Measurements from ENCODE around the gene SLC13A4. TPM values are rescaled to one million over a fixed set of nuclear protein-coding genes. Genes with fewer than 3 reads are reported as not detected.
A peak's percentile ranks its signal among the peaks of the same experiment; 100 is the strongest.
"Not testable (repeated sequence)": the region's sequence is repeated elsewhere in the genome, so short reads cannot be mapped to it uniquely, and the experiment has no call there.

The SLC13A4 gene
- total RNA-seq, 1 donor = not detected

DNA sequence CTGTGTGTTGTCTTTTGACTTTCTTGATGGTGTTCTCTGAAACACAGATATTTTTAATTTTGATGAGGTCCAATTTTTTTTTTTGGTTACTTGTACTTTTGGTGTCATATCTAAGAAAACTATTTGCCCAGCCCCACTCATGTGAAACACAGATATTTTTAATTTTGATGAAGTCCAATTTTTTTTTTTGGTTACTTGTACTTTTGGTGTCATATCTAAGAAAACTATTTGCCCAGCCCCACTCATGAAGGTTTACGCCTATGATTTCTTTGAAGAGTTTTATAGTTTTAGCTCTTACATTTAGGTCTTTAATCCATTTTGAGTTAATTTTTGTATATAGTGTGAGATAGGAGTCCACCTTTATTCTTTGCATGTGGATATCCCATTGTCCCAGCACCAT, 60.4 kb downstream of the SLC13A4 start:
- not testable (repeated sequence) for DNase-seq (ENCODE audit: low read depth in 2 of 3, low spot score in 2 of 3)

DNA sequence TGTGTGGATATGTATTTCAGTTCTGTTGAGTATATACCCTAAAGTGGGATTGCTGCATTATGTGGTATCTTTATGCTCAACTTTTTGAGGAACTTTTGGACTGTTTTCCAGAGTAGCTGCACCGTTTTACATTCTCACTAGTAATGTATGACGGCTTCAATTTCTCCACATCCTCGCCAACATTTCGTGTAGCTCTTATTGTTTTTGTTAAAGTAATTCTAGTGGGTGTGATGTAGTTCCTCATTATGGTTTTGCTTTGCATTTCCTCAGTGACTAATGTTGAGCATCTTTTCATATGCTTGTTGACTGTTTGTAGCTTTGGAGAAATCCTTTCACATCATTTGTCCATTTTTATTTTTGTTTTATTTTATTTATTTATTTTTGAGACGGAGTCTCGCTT, 61.1 kb downstream of the SLC13A4 start:
- peak in 1 of 3 donors; percentile 54 for DNase-seq (ENCODE audit: low read depth in 2 of 3, low spot score in 2 of 3)

DNA sequence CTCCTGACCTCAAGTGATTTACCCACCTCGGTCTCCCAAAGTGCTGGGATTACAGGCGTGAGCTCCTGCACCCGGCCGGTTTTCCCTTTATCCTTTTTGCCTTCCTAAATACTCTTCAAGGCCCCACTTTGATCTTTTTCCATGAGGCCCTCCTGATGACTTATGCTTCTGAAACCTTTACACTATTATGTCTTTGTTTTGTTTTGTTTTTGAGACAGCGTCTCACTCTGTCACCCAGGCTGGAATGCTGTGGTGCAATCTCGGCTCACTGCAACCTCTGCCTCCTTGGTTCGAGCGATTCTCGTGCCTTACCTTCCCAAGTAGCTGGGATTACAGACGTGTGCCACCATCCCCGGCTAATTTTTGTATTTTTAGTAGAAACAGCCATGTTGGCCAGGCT, 61.8 kb downstream of the SLC13A4 start:
- DNase-seq (ENCODE audit: low read depth in 2 of 3, low spot score in 2 of 3) = no peak

DNA sequence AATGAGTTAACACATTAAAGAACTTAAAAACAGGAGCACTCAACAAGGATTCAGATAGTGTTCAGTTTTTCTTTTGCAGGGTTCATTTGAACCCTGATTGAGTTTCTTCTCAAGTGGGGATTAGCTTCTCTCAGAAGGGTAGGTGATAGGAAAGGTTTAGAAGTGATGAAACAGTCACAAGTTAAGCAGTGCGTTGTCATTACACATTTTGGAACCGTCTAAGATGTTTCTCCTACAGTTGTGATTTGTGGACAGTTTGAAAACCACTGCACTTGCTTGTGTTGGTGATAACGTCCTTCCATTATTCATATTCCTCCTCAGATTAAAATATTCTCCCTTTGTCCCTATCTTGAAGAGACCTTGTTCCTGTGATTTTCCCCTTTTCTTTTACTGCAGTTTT, 62.9 kb downstream of the SLC13A4 start:
- DNase-seq (ENCODE audit: low read depth in 2 of 3, low spot score in 2 of 3) = no peak

DNA sequence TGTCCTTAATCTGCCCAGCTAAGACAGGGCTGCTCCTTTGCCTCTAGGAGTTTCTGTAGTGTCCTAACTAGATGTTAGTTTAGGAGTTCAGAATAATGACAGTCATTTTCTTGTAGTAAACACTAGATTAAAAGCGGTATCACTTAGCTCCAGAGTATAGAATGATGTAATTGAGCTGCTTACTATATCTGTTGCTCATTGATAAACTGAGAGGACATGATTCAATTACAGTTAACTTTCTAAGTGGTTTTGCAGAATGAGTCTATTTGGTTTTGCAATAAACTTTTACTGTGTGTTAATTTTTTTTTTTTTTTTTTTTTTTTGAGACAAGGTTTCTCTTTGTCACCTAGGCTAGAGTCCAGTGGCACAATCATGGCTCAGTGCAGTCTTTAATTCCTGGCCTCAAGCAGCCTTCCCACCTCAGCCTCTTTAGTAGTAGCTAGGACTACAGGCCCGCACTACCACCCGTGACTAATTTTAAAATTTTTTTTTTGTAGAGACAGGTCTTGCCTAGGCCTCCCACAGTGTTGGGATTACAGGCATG, 63.9 kb downstream of the SLC13A4 start:
- peak in 1 of 3 donors; percentile 47 for DNase-seq (ENCODE audit: low read depth in 2 of 3, low spot score in 2 of 3)

DNA sequence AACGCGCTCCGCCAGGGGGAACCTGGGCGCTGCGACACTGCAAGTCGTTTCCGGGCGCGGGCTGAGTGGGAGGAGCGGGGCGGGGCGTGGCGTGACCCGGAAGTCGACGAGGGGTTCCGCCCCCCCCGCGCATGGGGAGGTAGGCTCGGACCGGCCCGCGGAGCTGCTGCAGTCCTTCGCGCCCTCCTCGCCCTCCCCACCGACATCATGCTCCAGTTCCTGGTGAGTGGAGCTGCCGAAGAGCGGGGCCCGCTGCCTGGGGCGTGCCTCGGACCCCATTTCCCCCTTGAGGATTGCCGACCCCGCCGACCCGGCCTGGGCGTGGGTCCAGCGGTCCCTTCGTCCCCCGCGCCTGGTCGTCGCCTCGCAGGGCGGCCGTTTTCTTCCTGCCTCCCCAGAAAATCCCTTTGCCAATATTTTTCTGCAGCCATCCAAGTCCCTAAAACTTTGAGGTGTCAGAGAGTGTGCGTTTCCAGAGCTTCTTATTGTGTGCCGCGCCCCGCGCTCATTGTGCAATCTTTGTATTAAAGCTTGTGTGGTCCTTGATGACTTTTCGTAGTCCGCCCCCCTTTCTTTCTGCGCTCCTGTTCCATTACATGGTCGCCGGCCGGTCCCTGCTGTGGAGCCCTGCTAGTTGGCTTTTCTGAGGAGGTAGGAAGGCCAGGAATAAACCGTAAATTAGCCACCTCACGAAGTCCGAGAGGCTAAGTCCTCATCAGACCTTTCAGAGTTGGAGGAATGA, 65.4 kb downstream of the SLC13A4 start, which contains the start of gene STMP1:
Gene STMP1 (plus strand): TSS at position 142 of the 742 bp plus-strand sequence.
- DNase-seq (ENCODE audit: low read depth in 2 of 3, low spot score in 2 of 3) = peak; percentile 89 to 96 (median 94)

DNA sequence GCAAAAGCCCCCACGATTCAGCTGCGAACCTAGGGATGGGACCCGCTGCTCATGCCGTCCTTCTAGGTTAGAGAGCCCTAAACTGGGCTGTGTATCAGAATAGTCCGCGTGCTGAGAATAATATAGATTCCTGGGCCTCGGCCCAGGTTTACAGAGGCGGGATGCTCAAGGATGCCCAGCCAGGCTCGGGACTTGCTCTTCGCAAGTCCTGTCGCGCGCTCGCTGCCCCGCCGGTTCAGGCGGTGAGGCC, 65.9 kb downstream of the SLC13A4 start:
- DNase-seq (ENCODE audit: low read depth in 2 of 3, low spot score in 2 of 3) = no peak

DNA sequence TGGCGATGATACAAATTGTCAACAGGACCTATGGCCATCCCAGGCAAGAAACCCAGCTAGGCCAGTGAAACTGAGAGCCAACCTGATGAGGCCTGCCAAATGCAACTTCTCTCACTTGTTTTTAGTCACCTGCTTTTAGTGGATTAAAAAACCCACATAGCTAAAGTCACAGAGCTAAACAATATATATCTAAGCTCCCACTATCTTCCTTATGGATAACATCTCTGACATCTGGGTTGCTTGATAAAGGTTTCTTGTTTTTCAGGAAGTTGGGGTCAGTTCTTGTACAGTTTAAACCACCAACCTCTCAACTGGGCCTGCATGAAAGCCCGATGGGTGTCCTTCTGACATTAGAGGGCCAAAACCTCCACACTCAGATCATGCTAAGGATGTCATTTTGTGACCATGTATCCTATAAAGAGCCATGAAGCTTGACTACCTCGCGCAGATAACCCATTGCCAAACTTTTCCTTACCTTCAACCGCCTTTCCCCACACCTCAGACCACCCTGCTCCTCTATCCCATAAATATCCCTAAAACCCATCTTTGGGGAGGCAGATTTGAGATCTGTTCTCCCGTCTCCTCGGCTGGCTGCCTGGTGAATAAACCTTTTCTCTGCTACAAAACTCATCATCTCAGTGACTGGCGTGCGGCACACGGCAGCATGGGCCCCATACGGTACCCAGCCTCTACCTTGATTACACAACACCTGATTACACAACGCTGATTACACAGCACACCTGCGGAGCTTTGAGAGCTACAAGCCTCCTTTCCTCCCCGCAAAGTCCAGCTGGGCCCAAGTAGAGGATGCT, 66.5 kb downstream of the SLC13A4 start:
- DNase-seq (ENCODE audit: low read depth in 2 of 3, low spot score in 2 of 3) = peak in 2 of 3 donors; percentile 46 to 88

DNA sequence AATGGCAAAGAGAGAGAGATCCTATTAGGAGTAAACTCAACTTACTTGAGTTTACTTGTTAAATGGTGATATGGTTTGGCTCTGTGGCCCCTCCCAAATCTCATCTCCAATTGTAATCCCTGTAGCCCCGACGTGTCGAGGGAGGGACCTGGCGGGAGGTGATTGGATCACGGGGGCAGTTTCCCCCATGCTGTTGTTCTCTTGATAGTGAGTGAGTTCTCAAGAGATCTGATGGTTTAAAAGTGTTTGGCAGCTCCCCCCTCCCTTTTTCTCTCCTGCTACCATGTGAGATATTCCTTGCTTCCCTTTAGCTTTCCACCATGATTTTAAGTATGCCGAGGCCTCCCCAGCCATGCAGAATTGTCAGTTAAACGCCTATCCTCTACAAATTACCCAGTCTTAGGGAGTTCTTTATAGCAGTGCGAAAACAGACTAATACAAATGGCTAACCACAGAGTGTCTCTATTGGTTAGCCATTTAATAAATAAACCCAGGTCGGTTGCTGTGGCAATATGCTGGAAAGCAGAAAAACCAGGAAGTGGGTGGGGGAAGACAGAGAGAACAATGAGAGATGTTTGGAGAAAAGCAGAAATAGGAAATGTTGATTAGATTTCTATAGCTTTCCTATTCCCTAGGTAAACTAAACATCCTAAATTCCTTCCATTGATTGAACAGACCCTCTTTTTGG, 68.7 kb downstream of the SLC13A4 start:
- peak in 2 of 3 donors; percentile 44 to 76 for DNase-seq (ENCODE audit: low read depth in 2 of 3, low spot score in 2 of 3)

DNA sequence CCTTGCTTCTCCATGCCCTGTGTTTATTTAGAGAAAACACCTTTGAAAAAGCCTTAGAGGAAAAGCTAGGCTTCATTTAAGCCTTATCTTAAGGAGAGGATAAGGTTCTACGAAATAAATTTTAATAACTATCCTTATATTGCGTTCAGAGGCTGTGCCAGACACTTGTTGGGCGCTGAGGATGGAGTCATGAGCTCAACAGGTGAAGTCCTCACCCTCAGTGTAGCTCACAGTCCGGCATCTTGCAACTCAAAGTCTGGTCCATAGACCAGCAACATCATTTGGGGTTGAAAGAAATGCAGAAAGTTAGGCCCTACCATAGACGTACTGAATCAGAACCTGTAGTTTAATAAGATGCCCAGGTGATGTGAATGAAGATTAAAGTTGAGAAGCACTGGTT, 69.4 kb downstream of the SLC13A4 start:
- DNase-seq (ENCODE audit: low read depth in 2 of 3, low spot score in 2 of 3) = no peak

DNA sequence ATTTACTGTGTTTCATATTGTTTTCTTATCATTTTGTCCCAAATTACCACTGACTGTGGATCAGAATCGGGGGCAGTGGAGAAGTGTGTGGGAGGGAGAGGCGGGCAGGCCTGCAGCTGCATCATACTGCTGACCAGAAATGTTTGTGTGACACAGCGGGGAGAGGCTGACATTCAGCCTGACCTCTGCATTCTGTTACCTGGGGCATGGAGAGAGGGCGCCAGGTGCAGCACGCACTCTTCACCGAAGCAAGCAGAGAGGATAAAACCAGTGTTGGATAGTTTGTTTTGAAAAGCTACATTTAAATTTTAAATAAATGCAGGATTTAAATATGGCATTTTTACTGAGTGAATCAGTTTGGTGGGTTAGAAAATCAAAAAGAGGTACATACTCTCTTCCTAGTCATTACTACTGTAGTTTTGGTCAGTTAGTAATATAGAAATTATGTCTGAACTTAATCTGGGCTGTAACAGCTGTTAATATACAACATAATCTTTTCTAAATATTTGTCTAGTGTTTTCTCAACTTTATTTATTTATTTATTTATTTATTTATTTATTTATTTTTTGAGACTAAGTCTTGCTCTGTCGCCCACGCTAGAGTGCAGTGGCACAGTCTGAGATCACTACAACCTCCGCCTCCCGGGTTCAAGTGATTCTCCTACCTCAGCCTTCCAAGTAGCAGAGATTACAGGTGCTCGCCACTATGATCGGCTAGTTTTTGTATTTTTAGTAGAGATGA, 74.5 kb downstream of the SLC13A4 start:
- no peak for DNase-seq (ENCODE audit: low read depth in 2 of 3, low spot score in 2 of 3)

DNA sequence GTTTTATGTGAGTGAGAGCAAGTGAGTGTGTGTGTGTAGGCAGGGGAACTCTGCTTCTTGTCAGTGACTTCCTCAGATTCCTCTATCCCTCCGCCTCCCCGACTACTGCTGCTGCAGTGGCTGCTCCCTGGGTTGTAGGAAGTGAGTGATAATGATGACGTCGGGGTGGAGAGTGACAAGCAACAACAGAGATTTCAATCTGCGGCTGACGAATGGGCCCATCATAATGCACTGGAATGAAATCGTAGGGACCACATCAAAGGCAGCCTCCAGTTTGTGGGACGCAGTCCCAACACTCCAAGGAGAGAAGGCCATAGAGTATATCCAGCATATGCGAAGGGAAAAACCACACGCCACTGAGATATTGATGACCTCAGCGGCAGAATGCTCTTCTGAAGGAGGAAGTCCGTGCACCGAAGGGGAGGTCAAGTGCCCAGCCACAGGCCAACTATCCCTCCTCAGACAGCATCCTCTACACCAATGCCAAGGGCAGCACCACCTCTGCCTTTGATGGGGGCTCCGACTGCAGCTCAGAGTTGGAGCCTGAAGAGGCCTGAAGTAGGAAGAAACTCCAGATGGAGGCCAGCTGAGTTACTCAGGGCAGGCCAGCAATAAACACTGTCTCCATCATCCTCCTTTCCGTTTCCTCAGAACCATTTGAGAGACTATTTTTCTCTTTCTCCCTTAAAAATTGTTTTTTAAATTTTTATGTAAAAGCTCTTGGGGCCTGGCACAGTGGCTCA, 77.0 kb downstream of the SLC13A4 start:
- peak in 1 of 3 donors; percentile 19 for DNase-seq (ENCODE audit: low read depth in 2 of 3, low spot score in 2 of 3)

DNA sequence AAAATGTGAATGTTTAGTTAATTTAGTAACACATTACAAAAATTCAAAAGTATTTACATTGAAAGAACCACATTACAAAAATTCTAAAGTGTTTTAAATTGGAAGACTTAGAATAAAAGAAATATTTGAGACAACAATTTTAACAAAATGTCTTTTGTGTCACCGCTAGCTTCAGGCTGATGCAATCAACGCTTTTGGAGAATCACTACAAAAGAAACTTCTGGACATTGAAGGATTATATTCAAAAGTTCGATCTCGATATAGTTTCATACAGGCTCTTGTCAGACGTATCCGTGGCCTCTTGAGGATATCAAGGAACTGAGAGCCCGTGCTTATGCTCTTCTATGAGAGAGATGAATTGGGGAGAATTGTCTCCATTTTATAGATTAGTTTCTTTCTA, 79.8 kb downstream of the SLC13A4 start:
- DNase-seq (ENCODE audit: low read depth in 2 of 3, low spot score in 2 of 3) = no peak

DNA sequence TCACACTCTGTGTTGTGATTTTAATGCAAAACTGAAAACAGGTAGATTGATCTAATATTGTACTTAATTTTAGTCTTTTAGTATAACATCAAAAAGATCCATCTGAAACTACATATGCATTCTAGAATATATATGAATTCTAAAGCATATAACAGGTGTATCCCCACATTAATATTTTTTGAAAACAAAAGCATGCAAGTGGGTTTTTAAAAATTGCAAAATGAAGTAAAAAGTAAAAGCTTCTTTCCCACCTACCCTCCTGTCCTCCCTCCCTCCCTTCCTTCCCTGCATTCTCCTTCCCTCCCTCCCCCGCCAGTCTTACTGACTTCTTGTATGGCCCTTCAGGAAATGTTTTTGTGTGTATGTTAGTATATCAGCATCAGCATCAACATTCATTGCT, 80.2 kb downstream of the SLC13A4 start:
- no peak for DNase-seq (ENCODE audit: low read depth in 2 of 3, low spot score in 2 of 3)

DNA sequence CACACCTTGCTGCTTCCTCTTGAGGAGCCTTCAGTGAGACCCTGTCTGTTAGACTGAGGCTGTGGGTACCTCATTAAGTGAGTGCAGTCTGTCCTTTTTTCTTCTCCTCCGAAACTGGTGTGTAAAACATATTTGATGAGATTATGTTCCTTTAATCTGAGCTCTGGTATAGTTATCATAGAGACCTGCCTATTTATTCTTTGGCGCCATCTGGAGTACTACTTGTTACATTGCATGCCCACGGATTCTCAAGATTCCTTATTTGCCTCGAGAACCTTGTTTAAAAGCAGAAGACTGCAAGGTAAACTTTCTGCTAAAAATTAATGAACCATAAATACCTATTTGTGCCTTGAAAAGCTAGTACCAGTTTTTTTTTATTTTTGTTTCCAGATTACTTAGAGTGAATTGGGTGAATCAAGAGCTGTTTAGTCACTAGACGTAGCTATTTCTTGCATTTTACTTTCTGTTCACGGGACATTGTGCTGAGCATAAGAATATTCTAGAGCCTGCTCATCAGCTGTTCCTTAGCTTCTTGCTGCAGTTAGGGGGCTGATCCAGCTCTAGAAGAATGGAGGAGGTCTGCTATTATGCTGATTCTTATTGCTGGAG, 82.6 kb downstream of the SLC13A4 start:
- peak in 1 of 3 donors; percentile 74 for DNase-seq (ENCODE audit: low read depth in 2 of 3, low spot score in 2 of 3)

DNA sequence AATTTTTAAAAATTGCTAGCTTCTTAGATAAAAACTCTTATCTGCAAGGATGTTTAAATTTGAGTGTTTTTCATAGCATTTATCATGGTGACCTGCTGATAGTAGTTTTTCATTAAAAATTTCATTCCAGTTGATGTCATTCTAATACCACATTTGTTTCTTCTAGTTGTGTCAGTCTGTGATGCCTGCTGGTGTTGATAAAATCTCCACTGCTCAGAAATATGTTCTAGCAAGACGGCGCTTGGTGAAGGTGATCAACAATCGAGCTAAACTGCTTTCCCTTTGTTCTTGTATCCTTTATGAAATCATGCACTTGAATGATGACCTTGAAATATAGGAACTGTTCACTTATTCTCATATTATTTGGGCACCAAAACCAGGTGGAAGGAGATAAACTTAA, 83.3 kb downstream of the SLC13A4 start:
- no peak for DNase-seq (ENCODE audit: low read depth in 2 of 3, low spot score in 2 of 3)

DNA sequence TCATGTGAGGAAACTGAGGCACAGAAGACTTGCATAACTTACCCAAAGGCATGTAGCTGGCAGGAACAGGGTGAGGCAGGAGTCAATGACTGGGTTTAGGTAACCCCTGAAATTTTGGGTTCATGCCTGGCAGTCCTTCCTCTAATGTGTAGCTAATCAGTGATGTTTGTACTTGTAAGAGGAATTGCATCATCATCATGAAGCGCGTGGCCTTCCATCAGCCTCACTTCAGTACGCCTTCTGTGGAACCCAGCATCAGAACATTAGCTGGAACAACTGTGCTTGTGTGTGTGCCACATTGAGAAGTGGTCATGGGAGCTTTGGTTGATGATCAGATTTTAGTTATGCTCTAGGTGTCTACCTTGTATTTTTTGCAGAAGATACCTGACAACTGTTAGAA, 83.8 kb downstream of the SLC13A4 start:
- DNase-seq (ENCODE audit: low read depth in 2 of 3, low spot score in 2 of 3) = no peak

DNA sequence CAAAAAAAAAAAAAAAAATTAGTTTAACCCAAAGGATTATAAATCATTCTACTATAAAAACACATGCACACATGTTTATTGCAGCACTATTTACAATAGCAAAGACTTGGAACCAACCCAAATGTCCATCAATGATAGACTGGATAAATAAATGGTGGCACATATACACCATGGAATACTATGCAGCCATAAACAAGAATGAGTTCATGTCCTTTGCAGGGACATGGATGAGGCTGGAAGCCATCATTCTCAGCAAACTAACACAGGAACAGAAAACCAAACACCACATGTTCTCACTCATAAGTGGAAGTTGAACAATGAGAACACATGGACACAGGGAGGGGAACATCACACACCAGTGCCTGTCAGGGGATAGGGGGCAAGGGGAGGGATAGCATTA, 88.3 kb downstream of the SLC13A4 start:
- not testable (repeated sequence) for DNase-seq (ENCODE audit: low read depth in 2 of 3, low spot score in 2 of 3)

DNA sequence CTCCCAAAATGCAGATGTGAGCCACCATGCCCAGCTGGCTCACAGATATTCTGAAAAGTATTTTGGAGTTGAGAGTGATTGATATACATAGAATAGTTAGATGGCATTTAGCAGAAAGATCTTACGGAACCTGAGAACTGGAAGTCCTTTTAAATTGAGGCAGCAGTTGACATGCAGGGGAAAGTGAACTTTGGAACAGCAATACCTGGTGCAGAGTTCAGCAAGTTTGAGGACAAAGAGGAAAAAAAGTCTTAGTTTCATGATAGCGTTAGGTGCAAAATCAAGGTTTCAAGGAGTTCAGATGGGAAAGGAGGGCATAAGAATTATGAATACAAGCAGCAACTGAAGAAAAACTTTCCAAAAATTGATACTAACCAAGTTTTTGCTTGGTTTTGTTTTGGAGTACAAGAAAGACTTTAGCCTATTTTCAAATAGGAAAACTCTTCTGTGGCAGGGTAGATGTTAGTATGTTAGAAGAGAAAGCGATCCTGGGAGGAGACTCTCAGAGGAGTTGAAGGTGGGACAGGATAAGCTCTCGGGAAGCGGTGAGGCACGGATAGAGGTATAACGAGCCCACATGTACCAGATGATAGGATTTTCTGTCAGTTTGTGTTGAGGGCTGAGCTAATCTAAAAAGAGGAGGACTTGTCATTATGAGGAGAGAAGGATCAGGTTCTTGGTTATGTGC, 93.7 kb downstream of the SLC13A4 start:
- DNase-seq (ENCODE audit: low read depth in 2 of 3, low spot score in 2 of 3) = no peak

Data from hematopoietic multipotent progenitor cell (in vitro differentiated cells).